Epithelial cell of prostate (primary cell): Measurements from ENCODE around the gene ZNF709.
"Not testable (repeated sequence)": the region's sequence is repeated elsewhere in the genome, so short reads cannot be mapped to it uniquely, and the experiment has no call there.

Experiments
- DNase-seq: peaks from one replicate; pipeline ENCODE4 v3.0.0-alpha.2; 2011; ENCODE audit warnings: low read depth, low spot score
- H3K27ac ChIP-seq: fragments of 450-650 bp; 2 replicates; pipeline ENCODE4 v1.5.1; 2017; ENCODE audit warnings: mild to moderate bottlenecking

The ZNF709 gene

DNA sequence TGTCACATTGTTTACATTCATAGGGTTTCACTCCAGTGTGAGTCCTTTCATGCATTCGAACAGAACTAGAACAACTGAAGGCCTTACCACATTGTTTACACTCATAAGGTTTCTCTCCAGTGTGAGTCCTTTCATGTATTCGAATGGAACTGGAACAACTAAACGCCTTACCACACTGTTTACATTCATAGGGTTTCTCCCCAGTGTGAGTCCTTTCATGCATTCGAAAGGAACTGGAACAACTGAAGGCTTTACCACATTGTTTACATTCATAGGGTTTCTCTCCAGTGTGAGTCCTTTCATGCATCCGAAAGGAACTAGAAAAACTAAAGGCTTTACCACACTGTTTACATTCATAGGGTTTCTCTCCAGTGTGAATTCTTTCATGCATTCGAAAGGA, 20.5 kb downstream of the ZNF709 start:
- not testable (repeated sequence) for DNase-seq, H3K27ac ChIP-seq

DNA sequence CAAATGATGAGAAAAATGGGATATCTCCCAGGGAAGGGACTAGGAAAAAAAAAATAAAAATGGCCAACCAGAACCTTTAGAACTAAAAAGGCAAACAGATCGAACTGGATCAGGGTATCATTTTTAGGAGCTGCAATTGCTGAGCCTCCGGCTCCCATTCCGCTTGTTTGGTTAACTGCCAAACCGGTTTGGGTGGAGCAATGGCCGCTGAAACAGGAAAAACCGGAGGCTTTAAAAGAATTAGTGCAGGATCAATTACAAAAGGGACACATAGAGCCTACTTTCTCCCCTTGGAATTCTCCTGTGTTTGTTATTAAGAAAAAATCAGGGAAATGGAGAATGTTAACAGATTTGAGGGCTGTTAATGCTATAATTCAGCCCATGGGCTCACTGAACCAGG, 31.1 kb downstream of the ZNF709 start:
- H3K27ac ChIP-seq, result no peak overlapping the region
- DNase-seq, result no peak

DNA sequence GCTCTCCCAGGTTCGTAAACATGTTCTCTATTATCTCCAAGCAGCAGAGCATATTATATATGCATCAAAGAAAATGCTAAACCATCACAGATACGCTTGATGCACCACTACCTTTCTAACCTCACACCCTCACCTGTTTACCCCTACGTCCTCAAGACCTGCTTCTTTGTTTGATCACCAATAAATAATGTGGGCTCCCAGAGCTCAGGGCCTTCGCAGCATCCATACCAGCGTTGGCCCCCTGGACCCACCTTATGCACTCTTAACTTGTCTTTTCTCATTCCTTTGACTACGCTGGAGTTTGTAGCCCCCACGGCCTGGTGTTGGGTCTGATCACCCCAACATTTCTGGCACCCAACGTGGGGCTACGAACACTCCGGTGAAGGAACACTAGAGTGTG, 33.8 kb downstream of the ZNF709 start:
- DNase-seq, result no peak
- H3K27ac ChIP-seq, result no peak overlapping the region

DNA sequence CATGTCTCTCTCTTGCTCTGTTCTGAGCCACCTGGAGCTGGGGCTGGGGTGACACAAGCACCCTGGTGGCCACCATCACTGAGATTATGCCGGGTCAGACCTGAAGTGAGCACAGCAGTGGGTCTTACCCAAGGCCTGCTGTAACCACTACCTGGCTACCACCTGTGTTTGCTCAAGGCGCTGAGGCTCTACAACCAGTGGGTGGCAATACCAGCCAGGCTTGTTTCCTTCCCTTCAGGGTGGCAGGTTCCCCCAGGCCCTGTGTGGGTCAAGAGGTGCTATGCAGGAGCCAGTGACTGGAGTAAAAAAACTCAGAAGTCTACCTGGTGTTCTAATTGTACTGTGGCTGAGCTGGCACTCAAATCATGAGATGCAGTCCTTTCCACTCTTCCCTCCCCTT, 35.8 kb downstream of the ZNF709 start:
- H3K27ac ChIP-seq, result no peak overlapping the region
- DNase-seq, result no peak

DNA sequence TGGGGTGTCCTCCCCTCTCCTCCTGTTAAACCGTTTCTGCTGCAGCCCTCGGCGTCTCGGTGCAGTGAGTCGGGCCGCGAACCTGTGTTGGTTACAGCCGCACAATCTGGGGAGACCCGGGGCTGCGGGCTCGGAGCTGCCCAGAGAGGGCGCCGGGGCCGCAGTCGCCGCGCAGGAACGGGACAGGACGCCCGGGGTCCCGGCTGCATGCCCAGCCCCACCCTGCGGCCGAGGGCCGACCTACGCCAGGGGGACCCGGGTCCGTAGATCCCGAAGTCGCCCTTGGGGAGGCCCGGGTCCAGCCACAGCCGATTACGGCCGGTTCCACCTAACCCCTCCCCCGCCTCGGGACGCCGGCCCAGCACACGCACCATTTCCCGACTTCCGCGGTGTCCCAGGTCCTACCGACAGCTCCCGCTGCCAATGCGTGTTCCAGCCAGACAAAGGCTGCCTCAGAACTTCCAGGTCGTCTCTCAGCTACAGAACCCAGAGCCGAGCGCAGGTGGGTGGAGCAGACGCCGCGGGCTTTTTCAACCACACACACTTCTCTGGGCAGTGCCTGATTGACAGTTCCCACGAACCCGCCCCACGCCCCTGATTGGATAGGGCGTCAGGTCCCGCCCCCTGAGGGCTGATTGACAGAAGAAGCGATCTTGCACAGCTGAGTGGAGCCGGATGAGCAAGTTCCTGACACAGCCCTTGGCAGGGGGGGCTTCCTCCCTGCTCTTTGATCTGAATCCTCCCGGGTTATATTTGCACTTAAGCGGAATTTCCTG, 43.9 kb downstream of the ZNF709 start, which contains the start of gene ZNF443:
Gene ZNF443, minus strand, starts transcription at position 481 of the 776 bp plus-strand sequence. Its CDS starts 107 bp downstream, at position 374.
- peak within 1 kb of the TSS; percentile 8 for H3K27ac ChIP-seq
- peak; percentile 93 for DNase-seq

DNA sequence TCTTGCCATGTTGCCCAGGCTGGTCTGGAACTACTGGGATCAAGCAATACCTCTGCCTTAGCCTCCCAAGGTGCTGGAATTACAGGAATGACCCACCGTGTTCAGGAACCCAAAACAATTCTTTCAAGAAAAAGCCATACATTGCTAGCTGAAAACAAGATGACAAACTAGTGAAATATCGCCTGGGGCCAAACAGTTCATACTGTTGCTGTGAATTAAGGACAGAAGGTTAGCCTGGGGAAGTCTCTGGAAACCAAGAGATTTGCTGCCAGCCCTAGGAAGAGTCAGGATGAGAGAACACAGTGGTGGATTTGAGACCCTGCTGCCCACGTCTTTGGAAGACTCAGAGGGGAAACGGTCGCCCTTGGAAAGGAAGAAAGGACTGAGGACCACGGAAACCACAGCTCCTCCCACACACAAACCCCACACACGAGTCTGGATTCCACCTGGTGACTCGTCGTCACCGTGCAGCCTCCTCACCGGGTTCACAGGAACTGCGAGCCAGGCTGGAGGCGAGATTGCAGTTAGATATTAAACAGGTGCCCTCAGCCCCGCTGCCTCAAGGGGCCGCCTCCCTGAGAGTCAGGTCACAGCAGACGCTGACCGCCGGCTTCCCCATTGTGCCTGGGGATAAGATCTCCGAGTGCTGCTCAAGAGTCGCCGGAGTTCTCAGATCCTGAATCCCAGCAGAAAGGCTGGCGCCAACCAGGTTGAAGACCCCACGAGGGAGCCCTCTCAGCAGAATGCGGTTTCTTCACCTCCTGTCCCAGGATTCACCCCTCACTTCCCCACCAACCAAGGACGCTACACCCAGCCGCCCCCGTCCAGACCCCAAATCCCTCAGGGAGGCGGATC, 44.7 kb downstream of the ZNF709 start:
- H3K27ac ChIP-seq, DNase-seq: not testable (repeated sequence)

DNA sequence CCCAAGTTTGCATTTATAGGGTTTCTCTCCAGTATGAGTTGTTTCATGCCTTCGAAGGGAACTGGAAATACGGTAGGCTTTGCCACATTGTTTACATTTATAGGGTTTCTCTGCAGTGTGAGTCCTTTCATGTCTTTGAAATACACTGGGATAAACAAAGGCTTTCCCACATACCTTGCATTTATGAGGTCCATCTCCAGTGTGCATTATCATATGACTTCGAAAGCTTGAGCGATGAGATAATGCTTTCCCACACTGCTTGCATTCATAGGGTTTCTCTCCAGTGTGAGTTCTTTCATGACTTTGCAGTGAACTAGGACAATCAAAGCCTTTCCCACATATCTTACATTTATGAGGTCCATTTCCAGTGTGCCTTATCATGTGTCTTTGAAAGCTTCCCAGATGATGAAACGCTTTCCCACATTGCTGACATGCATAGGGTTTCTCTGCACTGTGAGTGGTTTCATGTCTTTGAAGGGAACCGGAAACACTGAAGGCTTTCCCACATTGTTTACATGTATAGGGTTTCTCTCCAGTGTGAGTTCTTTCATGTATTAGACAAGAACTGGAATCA, 53.8 kb downstream of the ZNF709 start:
- DNase-seq, H3K27ac ChIP-seq: not testable (repeated sequence)

DNA sequence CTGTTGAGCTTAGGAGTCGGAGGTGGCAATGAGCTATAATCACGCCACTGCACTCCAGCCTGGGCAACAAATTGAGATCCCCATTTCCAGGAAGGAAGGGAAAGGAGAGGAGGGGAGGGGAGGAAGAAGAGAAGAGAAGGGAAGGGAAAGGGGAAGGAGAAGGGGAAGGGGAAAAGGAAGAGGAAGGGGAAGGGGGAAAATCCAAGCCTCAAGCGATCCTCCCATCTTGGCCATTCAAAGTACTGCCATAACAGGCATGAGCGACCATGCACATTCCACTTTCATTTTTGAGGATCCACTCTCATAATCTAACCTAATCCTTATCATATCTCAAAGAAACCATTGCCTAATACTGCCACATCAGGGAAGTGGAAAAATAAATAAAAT, 58.7 kb downstream of the ZNF709 start:
- H3K27ac ChIP-seq, result no peak overlapping the region
- DNase-seq, result no peak

DNA sequence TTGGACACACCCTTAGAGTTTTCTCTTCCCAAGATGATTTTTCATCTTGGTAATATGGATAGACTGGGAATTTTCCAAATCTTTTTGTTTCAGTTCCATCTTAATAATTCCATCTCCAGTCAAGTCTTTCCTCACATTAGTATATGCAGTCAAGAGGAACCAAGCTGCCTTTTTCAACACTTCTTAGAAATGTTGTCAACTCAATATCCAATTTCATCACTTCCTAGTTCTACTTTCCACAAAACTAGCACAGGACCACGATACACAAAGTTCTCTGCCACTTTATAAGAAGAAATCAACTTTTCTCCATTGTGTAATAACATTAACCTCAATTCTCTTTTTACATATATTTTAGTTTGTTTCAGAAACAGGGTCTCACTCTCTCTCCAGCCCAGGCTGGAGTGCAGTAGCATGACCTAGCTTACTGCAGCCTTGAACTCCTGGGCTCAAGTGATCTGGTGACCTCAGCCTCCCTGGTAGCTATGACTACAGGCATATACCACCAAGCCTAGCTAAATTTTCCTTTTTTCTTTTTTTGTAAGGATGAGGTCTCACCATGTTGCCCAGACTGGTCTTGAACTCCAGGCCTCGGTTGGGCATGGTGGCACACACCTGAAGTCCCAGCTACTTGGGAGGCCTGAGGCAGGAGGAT, 59.3 kb downstream of the ZNF709 start:
- no peak for DNase-seq
- H3K27ac ChIP-seq, result no peak overlapping the region

DNA sequence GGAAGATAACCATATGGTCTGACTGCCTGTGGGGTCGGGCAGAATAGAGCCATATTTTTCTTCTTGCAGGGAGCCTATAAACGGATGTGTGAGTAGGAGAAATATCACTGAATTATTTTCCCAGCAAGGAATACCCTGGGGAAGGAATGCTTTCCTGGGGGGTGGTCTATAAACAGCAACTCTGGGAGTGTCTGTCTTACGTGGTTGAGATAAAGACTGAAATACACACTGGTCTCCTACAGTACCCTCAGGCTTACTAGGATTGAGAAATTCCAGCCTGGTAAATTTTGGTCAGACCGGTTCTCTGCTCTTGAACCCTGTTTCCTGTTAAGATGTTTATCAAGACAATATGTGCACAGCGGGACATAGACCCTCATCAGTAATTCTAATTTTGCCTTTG, 67.3 kb downstream of the ZNF709 start:
- not testable (repeated sequence) for DNase-seq, H3K27ac ChIP-seq

DNA sequence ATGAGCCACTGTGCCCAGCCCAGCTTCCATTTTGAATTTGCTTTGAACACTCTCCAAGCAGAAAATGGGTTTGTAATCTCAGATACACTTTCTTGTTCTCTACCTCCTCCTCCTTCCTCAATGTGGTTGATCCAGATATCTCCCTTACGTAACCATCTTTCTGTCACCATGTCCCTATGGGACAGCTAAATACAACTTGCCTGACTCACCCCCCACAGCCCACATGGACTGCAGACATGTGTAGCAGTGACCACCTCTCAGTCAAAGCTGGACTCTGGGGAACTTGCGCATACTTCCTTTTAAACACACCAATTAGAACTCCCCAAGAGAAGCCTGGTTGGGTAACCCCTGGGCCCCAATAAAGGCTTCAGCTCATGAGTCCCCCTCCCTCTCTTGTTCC, 72.7 kb downstream of the ZNF709 start:
- DNase-seq, result no peak
- H3K27ac ChIP-seq, result no peak overlapping the region
